Right lobe of liver (tissue), 4 donors: ENCODE measurements around the gene MYH14.

ENCODE experiments used
- POLR2A ChIP-seq: fragments of 450-650 bp; IDR thresholded peaks from one replicate; pipeline ENCODE4 v1.6.1; 2017; ENCODE audit warnings: antibody characterized with exemption, mild to moderate bottlenecking
- TF ChIP-seq, protein P1 (sequence below), 4 donors: fragments of 200-600 bp in 3 of 4; fragments of 450-650 bp in 1 of 4; IDR thresholded peaks; one replicate each; pipeline versions ENCODE4 v1.5.1 to v1.8.0; 2016 to 2022; ENCODE audit warnings: antibody characterized with exemption in 4 of 4, mild to moderate bottlenecking in 2 of 4
- donor health status: DM: no; HTN: no; CAD: no.
- donor health status: DM: no; HTN: no; CAD: no.
- donor health status: DM: no; HTN: yes; CAD: no.

GRCh38 chr19:50314724-50315708 lies 111.6 kb downstream of the MYH14 start:
- TF ChIP-seq, protein P1, sequence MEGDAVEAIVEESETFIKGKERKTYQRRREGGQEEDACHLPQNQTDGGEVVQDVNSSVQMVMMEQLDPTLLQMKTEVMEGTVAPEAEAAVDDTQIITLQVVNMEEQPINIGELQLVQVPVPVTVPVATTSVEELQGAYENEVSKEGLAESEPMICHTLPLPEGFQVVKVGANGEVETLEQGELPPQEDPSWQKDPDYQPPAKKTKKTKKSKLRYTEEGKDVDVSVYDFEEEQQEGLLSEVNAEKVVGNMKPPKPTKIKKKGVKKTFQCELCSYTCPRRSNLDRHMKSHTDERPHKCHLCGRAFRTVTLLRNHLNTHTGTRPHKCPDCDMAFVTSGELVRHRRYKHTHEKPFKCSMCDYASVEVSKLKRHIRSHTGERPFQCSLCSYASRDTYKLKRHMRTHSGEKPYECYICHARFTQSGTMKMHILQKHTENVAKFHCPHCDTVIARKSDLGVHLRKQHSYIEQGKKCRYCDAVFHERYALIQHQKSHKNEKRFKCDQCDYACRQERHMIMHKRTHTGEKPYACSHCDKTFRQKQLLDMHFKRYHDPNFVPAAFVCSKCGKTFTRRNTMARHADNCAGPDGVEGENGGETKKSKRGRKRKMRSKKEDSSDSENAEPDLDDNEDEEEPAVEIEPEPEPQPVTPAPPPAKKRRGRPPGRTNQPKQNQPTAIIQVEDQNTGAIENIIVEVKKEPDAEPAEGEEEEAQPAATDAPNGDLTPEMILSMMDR (IDR thresholded peaks at IDR 0.05): no peak
- no peak for TF ChIP-seq POLR2A
